ENCODE measurements around the gene ZNF423.

ZNF423 gene

GRCh38 chr16:49492896-49493626 lies 362.9 kb downstream of the ZNF423 start:
- H3K36me3 ChIP-seq (ENCODE audit: control insufficient read depth, low read length): no peaks in the 10 kb centered on the region
- no peaks in the 10 kb centered on the region for H3K27me3 ChIP-seq (ENCODE audit: control insufficient read depth, low read length)
- no peaks in the 10 kb centered on the region for H3K4me1 ChIP-seq (ENCODE audit: control insufficient read depth, low read length)
- H3K4me3 ChIP-seq (ENCODE audit: low read length): no peak overlapping the region
- TF ChIP-seq EZH2phosphoT487 (IDR thresholded peaks at IDR 0.05; ENCODE audit: borderline replicate concordance, low read length) (no peak), CTCF (IDR thresholded peaks at IDR 0.05; ENCODE audit: low read depth, low read length, poor library complexity, severe bottlenecking) (no peak)
- no peaks in the 10 kb centered on the region for H3K79me2 ChIP-seq (ENCODE audit: control insufficient read depth, low read length)
- no peak overlapping the region for H3K4me2 ChIP-seq (ENCODE audit: low read length)
- no peaks in the 10 kb centered on the region for H3K9me3 ChIP-seq (ENCODE audit: control insufficient read depth, insufficient read depth, low read length)
- H4K20me1 ChIP-seq (ENCODE audit: control insufficient read depth, insufficient read depth, low read depth, low read length): no peaks in the 10 kb centered on the region
- H3F3A ChIP-seq (ENCODE audit: control insufficient read depth, insufficient read depth): no peaks in the 10 kb centered on the region
- no peak overlapping the region for H3K27ac ChIP-seq (ENCODE audit: low read depth, low read length)
- H3K9me2 ChIP-seq (replicated peaks; ENCODE audit: control insufficient read depth, low read length): no peaks in the 10 kb centered on the region

- Histone ChIP-seq H3K36me3 (ENCODE audit: control insufficient read depth, low read length) (no peaks in the 10 kb centered on the region), H3K4me1 (ENCODE audit: control insufficient read depth, low read length) (no peaks in the 10 kb centered on the region), H3K9me2 (replicated peaks; ENCODE audit: control insufficient read depth, low read length) (no peaks in the 10 kb centered on the region), H4K20me1 (ENCODE audit: control insufficient read depth, insufficient read depth, low read depth, low read length) (no peaks in the 10 kb centered on the region), H3K79me2 (ENCODE audit: control insufficient read depth, low read length) (no peaks in the 10 kb centered on the region), H3K27ac (ENCODE audit: low read depth, low read length) (no peak overlapping the region), H3K4me3 (ENCODE audit: low read length) (no peak overlapping the region), H3K9me3 (ENCODE audit: control insufficient read depth, insufficient read depth, low read length) (no peaks in the 10 kb centered on the region), H3K27me3 (ENCODE audit: control insufficient read depth, low read length) (peaks cover under 1% of the 10 kb centered on the region; the same call in 1 of the 2 replicates), H3F3A (ENCODE audit: control insufficient read depth, insufficient read depth) (no peaks in the 10 kb centered on the region), H3K4me2 (ENCODE audit: low read length) (no peak overlapping the region)
- TF ChIP-seq EZH2phosphoT487 (IDR thresholded peaks at IDR 0.05; ENCODE audit: borderline replicate concordance, low read length): no peak
- peak; percentile 85 for TF ChIP-seq CTCF (IDR thresholded peaks at IDR 0.05; ENCODE audit: low read depth, low read length, poor library complexity, severe bottlenecking)
Measured at GRCh38 chr16:49491771-49492761, 363.8 kb downstream of the ZNF423 start.

- Histone ChIP-seq H4K20me1 (ENCODE audit: control insufficient read depth, insufficient read depth, low read depth, low read length) (no peaks in the 10 kb centered on the region), H3K9me3 (ENCODE audit: control insufficient read depth, insufficient read depth, low read length) (no peaks in the 10 kb centered on the region), H3K4me1 (ENCODE audit: control insufficient read depth, low read length) (no peaks in the 10 kb centered on the region), H3F3A (ENCODE audit: control insufficient read depth, insufficient read depth) (no peaks in the 10 kb centered on the region), H3K4me3 (ENCODE audit: low read length) (no peak overlapping the region), H3K4me2 (ENCODE audit: low read length) (no peak overlapping the region), H3K27me3 (ENCODE audit: control insufficient read depth, low read length) (peaks cover 3% of the 10 kb centered on the region; the same call in 1 of the 2 replicates), H3K36me3 (ENCODE audit: control insufficient read depth, low read length) (no peaks in the 10 kb centered on the region), H3K27ac (ENCODE audit: low read depth, low read length) (no peak overlapping the region), H3K9me2 (replicated peaks; ENCODE audit: control insufficient read depth, low read length) (no peaks in the 10 kb centered on the region), H3K79me2 (ENCODE audit: control insufficient read depth, low read length) (no peaks in the 10 kb centered on the region)
- TF ChIP-seq CTCF (IDR thresholded peaks at IDR 0.05; ENCODE audit: low read depth, low read length, poor library complexity, severe bottlenecking): no peak
- TF ChIP-seq EZH2phosphoT487 (IDR thresholded peaks at IDR 0.05; ENCODE audit: borderline replicate concordance, low read length): no peak
Measured at GRCh38 chr16:49491106-49491670, 364.7 kb downstream of the ZNF423 start.

All from DOHH2 (cell line).